ENCODE measurements around the gene PLEKHH2.

DNA sequence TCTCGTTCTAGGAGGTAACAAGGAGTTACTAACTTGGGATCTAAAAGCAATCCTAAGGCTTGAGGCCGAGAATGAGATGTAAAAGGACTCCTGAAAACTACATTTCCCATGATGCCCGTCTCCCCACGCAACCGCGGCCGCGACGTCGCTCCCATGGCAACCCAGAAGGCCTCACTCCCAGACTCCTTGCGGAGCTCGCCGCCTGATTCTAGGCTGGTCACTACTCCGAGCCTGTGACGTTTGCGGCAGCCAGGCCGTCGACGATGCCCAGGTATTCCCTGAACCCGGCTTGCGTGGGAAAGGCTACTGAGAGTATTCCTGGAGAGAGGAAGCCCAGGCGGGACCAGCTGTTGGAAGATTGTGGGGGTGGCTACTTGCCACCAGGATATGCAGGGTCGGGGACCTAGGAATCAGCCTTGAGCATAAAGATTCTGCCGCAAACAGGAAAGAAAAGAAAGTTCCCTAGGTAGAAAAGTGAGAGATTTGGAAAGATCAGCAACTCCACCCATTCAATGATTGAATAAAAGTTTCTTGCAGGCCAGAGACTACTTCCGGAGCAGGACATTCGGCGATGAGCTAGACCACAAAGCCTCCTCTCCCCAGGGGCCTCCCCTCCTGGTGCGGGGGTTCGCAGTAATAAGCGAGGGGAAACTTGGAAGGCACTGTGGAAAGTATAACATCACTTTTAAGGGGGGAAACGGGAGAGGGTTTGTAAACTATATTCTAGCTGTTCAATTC lies 137.0 kb downstream of the PLEKHH2 start, which contains the start of gene DYNC2LI1:
- TF ChIP-seq EZH2 (IDR thresholded peaks at IDR 0.05) (no peak), POLR2AphosphoS5 (IDR thresholded peaks at IDR 0.05; ENCODE audit: borderline replicate concordance, low read depth, low read length) (peak; percentile 83; the same call in 1 of the 2 replicates)

Measured in SK-N-MC (cell line).